ENCODE results near the gene PDE1C. TPM values are rescaled to one million over a fixed set of nuclear protein-coding genes. Genes with fewer than 3 reads are reported as not detected.

PDE1C gene
- polyA plus RNA-seq, 1 of the 3 experiments (the other 2 are of a cell fraction): 4.6 TPM

DNA sequence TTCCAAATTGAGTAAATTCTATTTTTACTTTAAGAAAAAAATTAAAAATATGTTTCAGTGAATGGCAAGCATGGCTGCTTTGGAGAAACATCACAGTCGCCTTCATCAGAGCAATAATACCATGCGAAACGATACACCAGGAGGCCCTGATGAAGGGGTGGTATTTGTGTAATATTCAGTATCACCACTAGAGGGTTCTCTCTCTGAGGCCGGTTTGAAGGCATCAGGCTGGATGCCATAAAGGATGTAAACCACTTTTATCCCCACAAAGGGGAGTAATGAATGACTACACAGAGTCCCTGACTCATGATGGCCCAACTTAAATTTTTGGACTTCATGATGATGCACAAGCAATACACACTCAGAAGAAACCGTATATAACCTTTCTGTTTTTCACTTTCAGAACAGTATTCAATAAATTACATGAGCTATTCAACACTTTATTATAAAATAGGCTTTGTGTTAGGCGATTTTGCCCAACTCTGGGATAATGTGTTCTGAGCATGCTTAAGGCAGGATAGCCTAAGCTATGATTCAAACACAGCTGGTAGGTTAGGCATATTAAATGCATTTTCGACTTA, 287.7 kb downstream of the PDE1C start:
- POLR2A ChIA-PET: no interaction called here
- Histone ChIP-seq H4K20me1 (ENCODE audit: insufficient read depth) (no peaks in the 10 kb centered on the region), H3K27ac (ENCODE audit: low read depth in 2 of 2, low read length in 1 of 2) (no peak overlapping the region), H2AFZ (ENCODE audit: low read depth) (no peak overlapping the region), H3K79me2 (ENCODE audit: insufficient read depth) (no peaks in the 10 kb centered on the region), H3K4me3 (ENCODE audit: low read depth in 2 of 2, low read length in 1 of 2) (no peak overlapping the region; a peak in 1 of 4 replicates), H3K27me3 (ENCODE audit: insufficient read depth) (no peaks in the 10 kb centered on the region), H3K4me1 (ENCODE audit: control insufficient read depth in 1 of 2, insufficient read depth in 2 of 2, low read depth in 1 of 2, low read length in 1 of 2) (no peaks in the 10 kb centered on the region), H3K9me2 (no peaks in the 10 kb centered on the region), H3K36me3 (replicated peaks in 1 of 2; ENCODE audit: control insufficient read depth in 1 of 2, insufficient read depth in 2 of 2, low read length in 1 of 2) (peaks cover 0 to 2% of the 10 kb centered on the region in 2 experiments), H3K9ac (no peak overlapping the region), H3K9me3 (no peaks in the 10 kb centered on the region), H3K4me2 (no peak overlapping the region), H3F3A (replicated peaks; ENCODE audit: insufficient read depth) (no peaks in the 10 kb centered on the region)
- no peak for TF ChIP-seq REST (IDR thresholded peaks at IDR 0.05; ENCODE audit: low read depth, low read length)
- TF ChIP-seq RAD21 (IDR thresholded peaks at IDR 0.05; ENCODE audit: low read length): peak; percentile 63
- TF ChIP-seq, protein P1, sequence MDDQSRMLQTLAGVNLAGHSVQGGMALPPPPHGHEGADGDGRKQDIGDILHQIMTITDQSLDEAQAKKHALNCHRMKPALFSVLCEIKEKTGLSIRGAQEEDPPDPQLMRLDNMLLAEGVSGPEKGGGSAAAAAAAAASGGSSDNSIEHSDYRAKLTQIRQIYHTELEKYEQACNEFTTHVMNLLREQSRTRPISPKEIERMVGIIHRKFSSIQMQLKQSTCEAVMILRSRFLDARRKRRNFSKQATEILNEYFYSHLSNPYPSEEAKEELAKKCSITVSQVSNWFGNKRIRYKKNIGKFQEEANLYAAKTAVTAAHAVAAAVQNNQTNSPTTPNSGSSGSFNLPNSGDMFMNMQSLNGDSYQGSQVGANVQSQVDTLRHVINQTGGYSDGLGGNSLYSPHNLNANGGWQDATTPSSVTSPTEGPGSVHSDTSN (IDR thresholded peaks at IDR 0.05): no peak
- TF ChIP-seq CHD2 (IDR thresholded peaks at IDR 0.05; ENCODE audit: low read length, partially characterized antibody): no peak
- TF ChIP-seq CTCF (IDR thresholded peaks at IDR 0.05): peak; percentile 90
- TF ChIP-seq SMC3 (IDR thresholded peaks at IDR 0.05; ENCODE audit: low read depth, low read length): peak; percentile 64
- TF ChIP-seq USF1 (IDR thresholded peaks at IDR 0.05; ENCODE audit: borderline replicate concordance, low read depth): no peak
- WGBS (ENCODE audit: low lambda C conversion rate): 15% methylated on average over 7 of the region's 7 CpGs
- DNase-seq: peak; percentile 65
- CTCF ChIA-PET: interaction anchor here (0.6 to 2.5 kb wide), 12 partner anchors 10 to 425 kb away, joined by 3 to 13 read pairs (median 4); no protein-coding TSS in a partner anchor

DNA sequence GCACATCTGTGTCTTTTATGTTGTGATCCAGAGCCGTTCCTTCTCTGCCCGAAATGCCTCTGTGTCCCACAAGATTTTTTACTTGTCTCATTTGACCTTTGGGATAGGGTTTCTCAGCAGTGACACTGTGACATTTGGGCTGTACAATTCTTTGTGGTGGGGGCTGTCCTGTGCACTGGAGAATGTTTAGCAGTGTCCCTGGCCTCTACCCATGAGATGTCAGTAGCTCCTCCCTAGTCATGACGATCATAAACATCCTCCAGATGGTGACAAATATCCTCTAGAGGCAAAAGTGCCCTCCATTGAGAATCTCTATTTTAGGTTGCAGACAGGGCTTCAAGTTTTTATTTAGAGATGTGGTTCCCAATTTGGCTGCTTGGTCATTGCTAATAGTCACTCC, 291.9 kb downstream of the PDE1C start:
- H3K9me3 ChIP-seq: no peaks in the 10 kb centered on the region
- DNase-seq: no peak
- no peaks in the 10 kb centered on the region for H3K27me3 ChIP-seq (ENCODE audit: insufficient read depth)
- H3K4me3 ChIP-seq (ENCODE audit: low read depth in 2 of 2, low read length in 1 of 2): no peak overlapping the region
- no peak overlapping the region for H3K4me2 ChIP-seq
- H3K9me2 ChIP-seq: no peaks in the 10 kb centered on the region
- H3F3A ChIP-seq (replicated peaks; ENCODE audit: insufficient read depth): no peaks in the 10 kb centered on the region
- H3K79me2 ChIP-seq (ENCODE audit: insufficient read depth): no peaks in the 10 kb centered on the region
- CTCF ChIA-PET: no interaction called here
- H3K36me3 ChIP-seq (replicated peaks in 1 of 2; ENCODE audit: control insufficient read depth in 1 of 2, insufficient read depth in 2 of 2, low read length in 1 of 2): no peaks in the 10 kb centered on the region
- no peak overlapping the region for H3K27ac ChIP-seq (ENCODE audit: low read depth in 2 of 2, low read length in 1 of 2)
- no peak overlapping the region for H3K9ac ChIP-seq
- POLR2A ChIA-PET: no interaction called here
- no peak overlapping the region for H2AFZ ChIP-seq (ENCODE audit: low read depth)
- H4K20me1 ChIP-seq (ENCODE audit: insufficient read depth): no peaks in the 10 kb centered on the region
- H3K4me1 ChIP-seq (ENCODE audit: control insufficient read depth in 1 of 2, insufficient read depth in 2 of 2, low read depth in 1 of 2, low read length in 1 of 2): no peaks in the 10 kb centered on the region; a peak in 1 of 4 replicates
- WGBS (ENCODE audit: low lambda C conversion rate): 40% methylated on average over 3 of the region's 3 CpGs
- TF ChIP-seq REST (IDR thresholded peaks at IDR 0.05; ENCODE audit: low read depth, low read length) (no peak), SMC3 (IDR thresholded peaks at IDR 0.05; ENCODE audit: low read depth, low read length) (no peak), ELF1 (IDR thresholded peaks at IDR 0.05) (no peak), YY1 (IDR thresholded peaks at IDR 0.05; ENCODE audit: low read depth) (no peak), RXRA (IDR thresholded peaks at IDR 0.05; ENCODE audit: borderline replicate concordance, low read depth) (no peak), GATA2 (CRISPR knock-in tag; IDR thresholded peaks at IDR 0.05) (no peak), FOXM1 (IDR thresholded peaks at IDR 0.05; ENCODE audit: low read depth) (no peak), JUND (IDR thresholded peaks at IDR 0.05) (no peak), FOSL2 (IDR thresholded peaks at IDR 0.05; ENCODE audit: borderline replicate concordance, low read depth) (no peak)

Measured in SK-N-SH (cell line).